Kidney (tissue), 14 donors: ENCODE measurements around the gene IDH3G. TPM values are rescaled to one million over a fixed set of nuclear protein-coding genes. Genes with fewer than 3 reads are reported as not detected.

Experiments used
- DNase-seq, 5 donors: peaks; one replicate each; pipeline ENCODE4 v3.0.0-alpha.2; 2013 to 2020
- FAIRE-seq: peaks from 2 replicates; lab custom pipeline; 2012; peaks lifted over from hg19 to GRCh38; lab: Jason Lieb, UNC
- H3K27ac ChIP-seq, 2 donors: one replicate each; pipeline ENCODE4 v1.7.0; 2013; ENCODE audit warnings: low read depth in 2 of 2, low read length in 2 of 2, inconsistent platforms in 1 of 2
- H3K27me3 ChIP-seq: one replicate; pipeline ENCODE4 v1.7.1; 2013; ENCODE audit warnings: low read length, inconsistent platforms; ENCODE audit not compliant: control insufficient read depth, insufficient read depth
- H3K36me3 ChIP-seq, 3 donors: one replicate each; pipeline versions ENCODE4 v1.7.0 to v1.7.1; 2013; ENCODE audit warnings: low read length in 3 of 3, control low read depth in 1 of 3, inconsistent platforms in 1 of 3; ENCODE audit not compliant: insufficient read depth in 3 of 3, control insufficient read depth in 2 of 3
- H3K4me1 ChIP-seq, 3 donors: one replicate each; pipeline versions ENCODE4 v1.7.0 to v1.7.1; 2013; ENCODE audit warnings: low read length in 3 of 3, inconsistent platforms in 1 of 3, low read depth in 1 of 3; ENCODE audit not compliant: control insufficient read depth in 2 of 3, insufficient read depth in 2 of 3
- H3K4me3 ChIP-seq, 3 donors: one replicate each; pipeline versions ENCODE4 v1.7.0 to v1.8.1; 2013; ENCODE audit warnings: low read length in 3 of 3, control low read depth in 1 of 3, inconsistent platforms in 1 of 3
- H3K9ac ChIP-seq, 3 donors: one replicate each; pipeline versions ENCODE4 v1.7.0 to v1.7.1; 2013; ENCODE audit warnings: low read length in 3 of 3, control low read depth in 1 of 3, inconsistent platforms in 1 of 3
- H3K9me3 ChIP-seq, 3 donors: one replicate each; pipeline versions ENCODE4 v1.7.0 to v1.7.1; 2013; ENCODE audit warnings: low read length in 3 of 3, control low read depth in 1 of 3, inconsistent platforms in 1 of 3; ENCODE audit not compliant: control insufficient read depth in 2 of 3, insufficient read depth in 1 of 3
- intact Hi-C: fragments of 100-400 bp; cut with DNase I; formaldehyde crosslinking; loops from one replicate; pipeline ENCODE4 v1.11.1; 2022
- polyA plus RNA-seq: library from polyadenylated mRNA; stranded (reverse); fragments of 350-450 nt; fragmentation: Illumina TruSeq; extraction: RNeasy Lipid Tissue Mini Kit (QIAGEN cat#74804); gene quantifications from one replicate; pipeline ENCODE4 v1.2.3, GENCODE V29; 2014; ENCODE audit warnings: low read depth, low replicate concordance; ENCODE audit not compliant: insufficient read depth
- total RNA-seq: library from RNA; stranded (reverse); fragmentation: NEBNext Ultra II Directional; extraction: Animal tissue kit (Norgen Biotek cat#: 25700); gene quantifications from one replicate; pipeline ENCODE4 v1.2.1, GENCODE V29; 2021
- TF ChIP-seq, protein P1 (sequence below): IDR thresholded peaks from 3 replicates; pipeline ENCODE4 v1.5.1; 2012; ENCODE audit warnings: mild to moderate bottlenecking, moderate library complexity, borderline replicate concordance; ENCODE audit not compliant: insufficient read depth; ENCODE audit errors: extremely low read depth
- donor health status: control.
- donor health status: control.
- donor health status: control.
- donor health status: control.
- donor health status: control.
- donor health status: DM: yes; HTN: yes; CAD: no.
- donor health status: Normal renal cell carcinoma (clear cell type).

Gene IDH3G
- total and polyA plus RNA-seq, 2 donors from 2014 or later = 62.1 to 100 TPM

DNA sequence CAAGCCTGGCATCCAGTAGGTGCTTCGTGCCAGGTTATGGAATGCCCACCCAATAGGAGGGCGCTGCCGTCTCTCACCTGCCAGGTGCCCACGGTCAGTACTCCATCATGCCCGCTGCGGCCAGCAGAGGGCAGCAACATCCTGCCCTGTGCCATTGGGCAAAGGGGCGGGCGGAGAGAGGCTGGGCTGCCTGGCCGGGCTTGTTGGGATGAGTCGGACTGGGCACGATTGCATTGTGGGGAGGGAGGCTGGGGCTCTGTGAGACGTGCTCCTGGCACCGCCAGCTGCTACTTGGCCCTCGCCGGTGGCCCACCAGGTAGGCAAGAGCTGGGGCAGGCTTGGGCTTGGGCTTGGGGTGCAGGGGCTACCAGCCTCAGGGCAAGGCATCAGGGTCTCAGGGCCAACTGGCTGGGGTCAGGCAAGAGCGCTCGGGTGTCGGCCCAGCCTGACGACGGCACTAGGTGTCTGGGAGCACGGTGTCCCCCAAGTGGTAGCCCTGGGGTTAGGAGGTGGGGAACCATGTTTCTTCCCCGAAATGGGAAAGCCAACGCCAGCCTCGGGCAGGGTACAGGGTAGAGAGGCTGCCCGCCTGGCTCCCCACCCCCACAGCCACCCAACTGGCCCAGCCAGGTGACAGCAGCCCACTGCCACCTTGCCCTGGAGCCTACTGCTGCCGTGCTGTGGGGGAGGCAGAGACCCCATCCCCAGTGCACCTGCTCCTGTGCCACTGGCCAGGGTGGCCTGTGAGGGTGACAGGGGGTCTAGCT, 30.0 kb downstream of the IDH3G start, which contains the start of gene PLXNB3:
PLXNB3 (plus strand) TSS at position 261 of the 767 bp plus-strand sequence. CDS start 1,287 bp downstream, outside the sequence.
- Histone ChIP-seq H3K9ac (no peak within 1 kb of the TSS), H3K27ac (no peak within 1 kb of the TSS), H3K4me1 (no peaks in the 10 kb centered on the region), H3K9me3 (no peaks in the 10 kb centered on the region), H3K27me3 (no peaks in the 10 kb centered on the region), H3K36me3 (no peaks in the 10 kb centered on the region), H3K4me3 (no peak within 1 kb of the TSS)
- TF ChIP-seq, protein P1, sequence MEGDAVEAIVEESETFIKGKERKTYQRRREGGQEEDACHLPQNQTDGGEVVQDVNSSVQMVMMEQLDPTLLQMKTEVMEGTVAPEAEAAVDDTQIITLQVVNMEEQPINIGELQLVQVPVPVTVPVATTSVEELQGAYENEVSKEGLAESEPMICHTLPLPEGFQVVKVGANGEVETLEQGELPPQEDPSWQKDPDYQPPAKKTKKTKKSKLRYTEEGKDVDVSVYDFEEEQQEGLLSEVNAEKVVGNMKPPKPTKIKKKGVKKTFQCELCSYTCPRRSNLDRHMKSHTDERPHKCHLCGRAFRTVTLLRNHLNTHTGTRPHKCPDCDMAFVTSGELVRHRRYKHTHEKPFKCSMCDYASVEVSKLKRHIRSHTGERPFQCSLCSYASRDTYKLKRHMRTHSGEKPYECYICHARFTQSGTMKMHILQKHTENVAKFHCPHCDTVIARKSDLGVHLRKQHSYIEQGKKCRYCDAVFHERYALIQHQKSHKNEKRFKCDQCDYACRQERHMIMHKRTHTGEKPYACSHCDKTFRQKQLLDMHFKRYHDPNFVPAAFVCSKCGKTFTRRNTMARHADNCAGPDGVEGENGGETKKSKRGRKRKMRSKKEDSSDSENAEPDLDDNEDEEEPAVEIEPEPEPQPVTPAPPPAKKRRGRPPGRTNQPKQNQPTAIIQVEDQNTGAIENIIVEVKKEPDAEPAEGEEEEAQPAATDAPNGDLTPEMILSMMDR = peak; percentile 76
- DNase-seq = peak; percentile 66 to 90 (median 80)
- FAIRE-seq = no peak
- intact Hi-C loops = loop anchor here (10.0 kb wide), 1 partner anchor 191 kb away; no protein-coding TSS in a partner anchor

DNA sequence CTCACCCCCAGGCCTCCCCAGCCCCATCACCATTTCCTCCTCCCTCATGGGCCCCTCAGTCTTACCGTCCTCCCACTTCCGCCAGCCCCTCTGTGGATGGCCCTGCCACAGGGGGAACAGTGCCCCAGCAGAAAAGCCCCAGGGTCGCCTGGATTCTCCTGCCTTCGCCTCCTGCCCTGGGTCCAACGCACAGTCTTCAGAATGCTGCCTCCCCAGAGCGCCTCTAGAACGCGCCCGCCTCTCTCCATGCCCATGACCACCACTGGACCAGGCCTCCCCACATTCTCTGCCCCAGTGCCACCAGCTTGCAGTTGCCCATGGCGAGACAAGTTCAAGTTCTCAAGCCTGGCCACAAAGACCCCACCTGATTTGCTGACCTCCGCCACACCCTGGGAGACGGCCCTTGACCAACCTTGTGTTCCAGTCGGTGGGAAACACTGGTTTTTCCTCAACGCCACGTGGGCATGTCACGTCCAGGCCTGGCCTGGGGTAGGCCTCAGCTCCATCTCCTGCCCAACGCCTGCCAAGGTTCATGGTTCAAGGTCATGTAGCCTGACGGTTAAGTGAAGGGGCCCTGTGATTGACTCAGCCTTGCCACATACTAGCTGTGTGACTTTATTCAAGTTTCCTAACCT, 30.8 kb downstream of the IDH3G start:
- TF ChIP-seq, protein P1 = no peak
- intact Hi-C loops = loop anchor here (10.0 kb wide), 1 partner anchor 191 kb away; no protein-coding TSS in a partner anchor
- FAIRE-seq = no peak

GRCh38 chrX:153762626-153763173, 31.5 kb downstream of the IDH3G start:
- Histone ChIP-seq H3K36me3 (no peaks in the 10 kb centered on the region), H3K27ac (no peak overlapping the region), H3K9me3 (no peaks in the 10 kb centered on the region), H3K4me1 (no peaks in the 10 kb centered on the region), H3K4me3 (no peak overlapping the region), H3K27me3 (no peaks in the 10 kb centered on the region), H3K9ac (no peak overlapping the region)
- TF ChIP-seq, protein P1 = no peak
- intact Hi-C loops = loop anchor here (10.0 kb wide), 1 partner anchor 192 kb away; no protein-coding TSS in a partner anchor
- DNase-seq (no peak), FAIRE-seq (no peak)

More for the DNA sequence above, 30.8 kb downstream of the IDH3G start:
- Histone ChIP-seq H3K36me3 (no peaks in the 10 kb centered on the region), H3K9ac (no peak overlapping the region), H3K9me3 (no peaks in the 10 kb centered on the region), H3K4me1 (no peaks in the 10 kb centered on the region), H3K27me3 (no peaks in the 10 kb centered on the region), H3K4me3 (no peak overlapping the region), H3K27ac (no peak overlapping the region)
- peak in 1 of 5 donors; percentile 31 for DNase-seq
